Measurements from ENCODE around the gene REV3L.

DNA sequence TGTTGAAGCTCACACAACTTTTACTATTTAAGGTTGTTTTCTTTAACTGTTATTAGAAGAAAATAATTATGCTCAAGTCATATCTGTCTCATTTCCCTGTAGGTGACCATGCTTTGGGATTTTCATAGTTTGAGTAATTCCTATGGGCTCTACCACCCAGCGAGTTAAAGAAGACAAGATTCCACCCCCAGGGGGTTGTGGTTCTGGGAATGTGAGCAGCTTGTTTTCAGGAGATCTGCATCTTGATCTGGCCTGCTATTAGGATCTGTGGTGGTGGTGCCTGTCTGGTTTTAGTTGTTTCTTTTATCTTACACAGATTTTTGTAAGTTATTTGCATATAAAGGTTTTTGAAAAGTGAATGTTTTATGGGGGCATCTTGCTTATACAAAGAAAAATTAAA is 20.2 kb upstream of the REV3L start:
- no peak for TF ChIP-seq TAF1 (conservative IDR thresholded peaks at IDR 0.05)
- TF ChIP-seq, protein P1, sequence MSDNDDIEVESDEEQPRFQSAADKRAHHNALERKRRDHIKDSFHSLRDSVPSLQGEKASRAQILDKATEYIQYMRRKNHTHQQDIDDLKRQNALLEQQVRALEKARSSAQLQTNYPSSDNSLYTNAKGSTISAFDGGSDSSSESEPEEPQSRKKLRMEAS (IDR thresholded peaks at IDR 0.05) = no peak
- TF ChIP-seq, protein P2, sequence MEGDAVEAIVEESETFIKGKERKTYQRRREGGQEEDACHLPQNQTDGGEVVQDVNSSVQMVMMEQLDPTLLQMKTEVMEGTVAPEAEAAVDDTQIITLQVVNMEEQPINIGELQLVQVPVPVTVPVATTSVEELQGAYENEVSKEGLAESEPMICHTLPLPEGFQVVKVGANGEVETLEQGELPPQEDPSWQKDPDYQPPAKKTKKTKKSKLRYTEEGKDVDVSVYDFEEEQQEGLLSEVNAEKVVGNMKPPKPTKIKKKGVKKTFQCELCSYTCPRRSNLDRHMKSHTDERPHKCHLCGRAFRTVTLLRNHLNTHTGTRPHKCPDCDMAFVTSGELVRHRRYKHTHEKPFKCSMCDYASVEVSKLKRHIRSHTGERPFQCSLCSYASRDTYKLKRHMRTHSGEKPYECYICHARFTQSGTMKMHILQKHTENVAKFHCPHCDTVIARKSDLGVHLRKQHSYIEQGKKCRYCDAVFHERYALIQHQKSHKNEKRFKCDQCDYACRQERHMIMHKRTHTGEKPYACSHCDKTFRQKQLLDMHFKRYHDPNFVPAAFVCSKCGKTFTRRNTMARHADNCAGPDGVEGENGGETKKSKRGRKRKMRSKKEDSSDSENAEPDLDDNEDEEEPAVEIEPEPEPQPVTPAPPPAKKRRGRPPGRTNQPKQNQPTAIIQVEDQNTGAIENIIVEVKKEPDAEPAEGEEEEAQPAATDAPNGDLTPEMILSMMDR (IDR thresholded peaks at IDR 0.05; ENCODE audit: low read depth, low read length, missing input control) = no peak
- TF ChIP-seq, protein P3, sequence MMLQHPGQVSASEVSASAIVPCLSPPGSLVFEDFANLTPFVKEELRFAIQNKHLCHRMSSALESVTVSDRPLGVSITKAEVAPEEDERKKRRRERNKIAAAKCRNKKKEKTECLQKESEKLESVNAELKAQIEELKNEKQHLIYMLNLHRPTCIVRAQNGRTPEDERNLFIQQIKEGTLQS (IDR thresholded peaks at IDR 0.05) = no peak
- no peak for TF ChIP-seq YY1 (IDR thresholded peaks at IDR 0.05)
